ENCODE results near the gene LYRM1. TPM values are rescaled to one million over a fixed set of nuclear protein-coding genes. Genes with fewer than 3 reads are reported as not detected.
"Not testable (repeated sequence)": the region's sequence is repeated elsewhere in the genome, so short reads cannot be mapped to it uniquely, and the experiment has no call there.

The LYRM1 gene
- total RNA-seq, 3 donors from 2014 or later: 42.6 to 54.6 (median 50.9) TPM

- no peak for DNase-seq (ENCODE audit: low spot score in 2 of 2)
- H3K4me1 ChIP-seq: no peaks in the 10 kb centered on the region
- no peaks in the 10 kb centered on the region for H3K27me3 ChIP-seq
- H3K27ac ChIP-seq: no peak overlapping the region
- no peaks in the 10 kb centered on the region for H3K9me3 ChIP-seq
- TF ChIP-seq POLR2AphosphoS5 (IDR thresholded peaks at IDR 0.05): no peak
- no peak for TF ChIP-seq CTCF (IDR thresholded peaks at IDR 0.05)
- TF ChIP-seq POLR2A (IDR thresholded peaks at IDR 0.05): no peak
- no peaks in the 10 kb centered on the region for H3K36me3 ChIP-seq
- H3K4me3 ChIP-seq: no peak overlapping the region
- intact Hi-C loops (cut with DNase I; ENCODE audit: low total_unique reads): no loop called here
Measured at GRCh38 chr16:20960899-20961298, 60.3 kb downstream of the LYRM1 start.

GRCh38 chr16:20968765-20969164, 68.2 kb downstream of the LYRM1 start:
- intact Hi-C loops (cut with DNase I; ENCODE audit: low total_unique reads): no loop called here
- no peak overlapping the region for H3K27ac ChIP-seq
- no peak for TF ChIP-seq CTCF (IDR thresholded peaks at IDR 0.05)
- no peak for TF ChIP-seq POLR2A (IDR thresholded peaks at IDR 0.05)
- TF ChIP-seq POLR2AphosphoS5 (IDR thresholded peaks at IDR 0.05): no peak
- H3K4me1 ChIP-seq: no peaks in the 10 kb centered on the region
- H3K36me3 ChIP-seq: no peaks in the 10 kb centered on the region
- H3K4me3 ChIP-seq: no peak overlapping the region
- no peak for DNase-seq (ENCODE audit: low spot score in 2 of 2)
- no peaks in the 10 kb centered on the region for H3K27me3 ChIP-seq
- H3K9me3 ChIP-seq: no peaks in the 10 kb centered on the region

GRCh38 chr16:20969386-20969785, 68.8 kb downstream of the LYRM1 start:
- H3K27me3 ChIP-seq: no peaks in the 10 kb centered on the region
- no peaks in the 10 kb centered on the region for H3K4me1 ChIP-seq
- TF ChIP-seq POLR2AphosphoS5 (IDR thresholded peaks at IDR 0.05): no peak
- no peak for TF ChIP-seq CTCF (IDR thresholded peaks at IDR 0.05)
- no peak for TF ChIP-seq POLR2A (IDR thresholded peaks at IDR 0.05)
- H3K27ac ChIP-seq: no peak overlapping the region
- DNase-seq (ENCODE audit: low spot score in 2 of 2): no peak
- H3K9me3 ChIP-seq: no peaks in the 10 kb centered on the region
- intact Hi-C loops (cut with DNase I; ENCODE audit: low total_unique reads): no loop called here
- no peak overlapping the region for H3K4me3 ChIP-seq
- H3K36me3 ChIP-seq: no peaks in the 10 kb centered on the region

GRCh38 chr16:20971401-20971800, 70.8 kb downstream of the LYRM1 start:
- Histone ChIP-seq H3K27ac (no peak overlapping the region), H3K4me1 (no peaks in the 10 kb centered on the region), H3K9me3 (no peaks in the 10 kb centered on the region), H3K36me3 (no peaks in the 10 kb centered on the region), H3K27me3 (no peaks in the 10 kb centered on the region), H3K4me3 (no peak overlapping the region)
- DNase-seq (ENCODE audit: low spot score in 2 of 2): no peak
- intact Hi-C loops (cut with DNase I; ENCODE audit: low total_unique reads): no loop called here
- TF ChIP-seq CTCF (IDR thresholded peaks at IDR 0.05): no peak
- no peak for TF ChIP-seq POLR2A (IDR thresholded peaks at IDR 0.05)
- no peak for TF ChIP-seq POLR2AphosphoS5 (IDR thresholded peaks at IDR 0.05)

- H3K9me3 ChIP-seq; H3K4me1 ChIP-seq; DNase-seq (ENCODE audit: low spot score in 2 of 2); intact Hi-C loops (cut with DNase I; ENCODE audit: low total_unique reads); H3K27ac ChIP-seq; H3K4me3 ChIP-seq; H3K36me3 ChIP-seq; H3K27me3 ChIP-seq: not testable (repeated sequence)
Measured at GRCh38 chr16:20973201-20973600, 72.6 kb downstream of the LYRM1 start.

Other genes with a start within 250 kb of the LYRM1 start
- 10 to 100 TPM in 1 of 3 donors, 1 to 10 TPM in 1, under 1 TPM in 1; 0.32 to 11.1 (median 7.5) TPM for gene ACSM1, start 203.1 kb upstream of the LYRM1 start, total RNA-seq
- 100 to 1,000 TPM in 1 of 3 donors, 10 to 100 TPM in 2; 70.5 to 109 (median 76.3) TPM for gene THUMPD1, start 159.0 kb upstream of the LYRM1 start, total RNA-seq
- gene ACSM3, start 136.8 kb upstream of the LYRM1 start, total RNA-seq: 10 to 100 TPM in 2 of 3 donors, under 1 TPM in 1; 0.80 to 60.2 (median 22.9) TPM
- gene ERI2, start 94.3 kb upstream of the LYRM1 start, total RNA-seq: 10 to 100 TPM; 21.8 to 33.2 (median 26.2) TPM
- 10 to 100 TPM in 1 of 3 donors, 1 to 10 TPM in 2; 4.8 to 13.2 (median 5.9) TPM for gene REXO5, start 94.2 kb upstream of the LYRM1 start, total RNA-seq
- 10 to 100 TPM; 22.7 to 43.8 (median 26.2) TPM for gene DCUN1D3, start 413 bp upstream of the LYRM1 start, total RNA-seq

Data from breast epithelium (tissue), 4 donors.